KMS-11 (cell line): Measurements from ENCODE around the gene TNFSF4.

Source experiments
- H2AFZ ChIP-seq: fragments of 200-600 bp; sonication (generic); 2 replicates; pipeline ENCODE4 v1.6.1; 2016; ENCODE audit warnings: antibody characterized with exemption, mixed run types, low read depth
- H3K27ac ChIP-seq: fragments of 200-600 bp; sonication (generic); 2 replicates; pipeline ENCODE4 v1.6.1; 2016; ENCODE audit warnings: mild to moderate bottlenecking, mixed run types
- H3K27me3 ChIP-seq: fragments of 200-600 bp; sonication (generic); 2 replicates; pipeline ENCODE4 v1.6.1; 2017; ENCODE audit warnings: mild to moderate bottlenecking, low read depth, mixed run types, moderate library complexity; ENCODE audit not compliant: insufficient read depth
- H3K36me3 ChIP-seq: fragments of 200-600 bp; sonication (generic); 2 replicates; pipeline ENCODE4 v1.6.1; 2017; ENCODE audit warnings: mild to moderate bottlenecking, mixed run types; ENCODE audit not compliant: insufficient read depth
- H3K4me1 ChIP-seq: fragments of 200-600 bp; sonication (generic); 2 replicates; pipeline ENCODE4 v1.6.1; 2016; ENCODE audit warnings: mild to moderate bottlenecking, low read depth, mixed run types; ENCODE audit not compliant: poor library complexity, severe bottlenecking
- H3K4me2 ChIP-seq: fragments of 200-600 bp; sonication (generic); 2 replicates; pipeline ENCODE4 v1.7.0; 2016; ENCODE audit warnings: mild to moderate bottlenecking, mixed run types
- H3K4me3 ChIP-seq: fragments of 200-600 bp; sonication (generic); IDR thresholded peaks from 2 replicates; pipeline ENCODE4 v1.6.1; 2017; ENCODE audit warnings: low read depth, low read length, mixed read lengths; ENCODE audit not compliant: insufficient read depth
- H3K79me2 ChIP-seq: fragments of 200-600 bp; sonication (generic); 2 replicates; pipeline ENCODE4 v1.6.1; 2016; ENCODE audit warnings: low read depth, mixed run types; ENCODE audit not compliant: insufficient read depth
- H3K9ac ChIP-seq: fragments of 200-600 bp; sonication (generic); 2 replicates; pipeline ENCODE4 v1.6.1; 2016; ENCODE audit warnings: mild to moderate bottlenecking, mixed run types
- H4K20me1 ChIP-seq: fragments of 200-600 bp; sonication (generic); 2 replicates; pipeline ENCODE4 v1.6.1; 2016; ENCODE audit warnings: mild to moderate bottlenecking, mixed run types; ENCODE audit not compliant: insufficient read depth
- TF ChIP-seq, protein P1 (sequence below): fragments of 200-600 bp; sonication (generic); conservative IDR thresholded peaks from 2 replicates; pipeline ENCODE4 v1.6.1; 2017; ENCODE audit warnings: low read depth, mild to moderate bottlenecking, antibody characterized with exemption, low read length, moderate library complexity, mixed read lengths

Gene TNFSF4

DNA sequence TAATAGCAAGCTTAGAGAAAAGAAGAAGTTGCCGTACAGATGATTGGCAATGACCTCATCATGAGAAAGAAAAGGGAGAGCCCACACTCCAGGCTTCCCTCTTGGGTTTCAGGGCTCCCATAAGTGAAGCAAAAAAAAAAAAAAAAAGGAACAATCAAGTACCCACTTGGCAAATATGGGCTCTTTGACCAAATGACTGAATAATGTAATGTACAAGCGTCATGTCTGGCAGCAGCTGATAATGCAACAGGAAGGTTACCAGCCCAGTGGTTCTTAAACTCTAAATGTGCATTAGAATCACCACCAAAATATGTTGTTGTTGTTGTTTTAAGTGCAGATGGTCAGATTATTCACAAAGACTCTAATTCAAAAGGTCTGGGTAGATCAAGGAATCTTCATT is 13.5 kb downstream of the TNFSF4 start:
- Histone ChIP-seq H3K36me3 (no peaks in the 10 kb centered on the region), H3K4me1 (peaks cover 35% of the 10 kb centered on the region), H4K20me1 (no peaks in the 10 kb centered on the region), H3K4me3 (no peak overlapping the region), H3K27me3 (no peaks in the 10 kb centered on the region), H3K9ac (no peak overlapping the region), H3K27ac (no peak overlapping the region), H3K4me2 (no peak overlapping the region), H3K79me2 (no peaks in the 10 kb centered on the region), H2AFZ (no peak overlapping the region)
- TF ChIP-seq, protein P1, sequence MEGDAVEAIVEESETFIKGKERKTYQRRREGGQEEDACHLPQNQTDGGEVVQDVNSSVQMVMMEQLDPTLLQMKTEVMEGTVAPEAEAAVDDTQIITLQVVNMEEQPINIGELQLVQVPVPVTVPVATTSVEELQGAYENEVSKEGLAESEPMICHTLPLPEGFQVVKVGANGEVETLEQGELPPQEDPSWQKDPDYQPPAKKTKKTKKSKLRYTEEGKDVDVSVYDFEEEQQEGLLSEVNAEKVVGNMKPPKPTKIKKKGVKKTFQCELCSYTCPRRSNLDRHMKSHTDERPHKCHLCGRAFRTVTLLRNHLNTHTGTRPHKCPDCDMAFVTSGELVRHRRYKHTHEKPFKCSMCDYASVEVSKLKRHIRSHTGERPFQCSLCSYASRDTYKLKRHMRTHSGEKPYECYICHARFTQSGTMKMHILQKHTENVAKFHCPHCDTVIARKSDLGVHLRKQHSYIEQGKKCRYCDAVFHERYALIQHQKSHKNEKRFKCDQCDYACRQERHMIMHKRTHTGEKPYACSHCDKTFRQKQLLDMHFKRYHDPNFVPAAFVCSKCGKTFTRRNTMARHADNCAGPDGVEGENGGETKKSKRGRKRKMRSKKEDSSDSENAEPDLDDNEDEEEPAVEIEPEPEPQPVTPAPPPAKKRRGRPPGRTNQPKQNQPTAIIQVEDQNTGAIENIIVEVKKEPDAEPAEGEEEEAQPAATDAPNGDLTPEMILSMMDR: no peak

DNA sequence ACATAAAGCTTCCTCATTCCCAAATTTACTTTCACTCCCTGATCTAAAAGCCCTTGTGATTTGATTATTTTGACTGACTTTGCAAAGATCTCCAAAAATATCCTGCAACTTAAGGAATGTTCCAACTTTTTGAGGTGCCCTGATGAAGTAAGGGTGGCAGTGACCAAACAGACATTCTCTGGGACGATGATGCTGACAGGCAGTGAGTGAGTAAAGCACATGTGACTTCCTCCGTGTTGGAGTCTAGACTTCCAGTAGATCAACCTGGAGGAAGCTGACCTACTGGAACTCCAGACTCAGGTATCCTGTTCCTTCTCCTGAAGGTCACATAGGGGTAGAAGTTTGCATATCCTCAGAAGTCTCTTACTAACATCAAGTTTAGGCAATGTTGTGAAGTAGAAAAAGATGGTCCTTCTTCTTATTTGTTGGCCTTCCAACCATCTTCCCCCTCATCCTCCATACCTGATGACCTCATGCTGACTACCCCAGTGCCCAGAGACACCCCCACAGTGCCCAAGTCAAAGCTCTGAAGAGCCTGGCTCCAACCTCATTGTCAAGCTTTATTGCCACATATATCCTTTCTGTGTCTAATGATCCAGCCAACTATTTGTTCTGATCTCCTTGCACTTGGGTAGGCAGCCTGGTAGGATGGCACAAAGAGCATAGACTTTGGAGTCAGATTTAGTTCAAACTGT is 16.0 kb downstream of the TNFSF4 start:
- Histone ChIP-seq H3K36me3 (no peaks in the 10 kb centered on the region), H3K79me2 (no peaks in the 10 kb centered on the region), H2AFZ (peak overlapping the region; percentile 74), H4K20me1 (no peaks in the 10 kb centered on the region), H3K27me3 (no peaks in the 10 kb centered on the region), H3K4me2 (peak overlapping the region; percentile 62), H3K4me1 (peaks cover 33% of the 10 kb centered on the region), H3K9ac (peak overlapping the region; percentile 43; the same call in 1 of the 2 replicates), H3K27ac (peak overlapping the region; percentile 61), H3K4me3 (no peak overlapping the region)
- TF ChIP-seq, protein P1: no peak

DNA sequence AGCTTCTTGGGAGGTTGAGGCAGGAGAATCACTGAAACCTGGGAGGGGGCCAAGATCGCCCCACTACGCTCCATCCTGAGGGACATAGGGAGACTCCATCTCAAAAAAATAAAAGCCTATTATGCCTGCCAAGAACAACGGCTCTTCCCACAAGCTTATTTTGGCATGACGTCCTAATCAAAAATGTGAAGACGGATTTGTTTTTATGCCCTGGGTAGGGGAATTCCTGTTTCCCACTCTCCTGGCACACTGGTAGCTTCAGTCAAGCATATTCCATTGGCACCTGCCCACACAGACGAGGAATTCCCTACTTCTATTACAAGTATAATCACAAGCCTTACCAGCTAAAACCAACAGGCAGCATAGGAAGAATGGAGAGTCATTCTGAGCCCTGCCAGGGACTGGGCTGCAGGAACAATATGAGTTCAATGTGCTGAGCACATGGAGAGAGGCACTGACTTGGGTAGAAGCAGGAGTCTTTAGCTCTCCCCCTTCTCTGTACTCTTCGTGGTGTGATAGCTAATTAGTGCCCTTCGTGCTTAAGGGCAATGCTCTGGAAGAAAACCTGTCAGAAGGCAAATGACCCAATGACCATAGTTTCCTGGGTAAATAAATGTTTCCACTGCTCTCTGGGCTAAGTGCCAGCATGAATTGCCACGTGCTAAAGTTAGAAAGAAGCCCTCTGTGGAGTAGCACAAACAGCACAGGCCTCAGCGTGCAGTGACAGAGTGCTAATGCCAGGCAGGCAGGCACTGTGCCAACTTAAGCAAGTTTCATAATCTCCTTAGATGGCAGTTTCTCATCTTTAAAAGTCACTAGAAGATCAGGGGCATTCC is 16.8 kb downstream of the TNFSF4 start:
- H3K27ac ChIP-seq: peak overlapping the region; percentile 61
- H3K4me3 ChIP-seq: no peak overlapping the region
- H3K27me3 ChIP-seq: no peaks in the 10 kb centered on the region
- peak overlapping the region; percentile 62 for H3K4me2 ChIP-seq
- TF ChIP-seq, protein P1: no peak
- H3K4me1 ChIP-seq: peaks cover 24% of the 10 kb centered on the region
- H2AFZ ChIP-seq: peak overlapping the region; percentile 74
- no peaks in the 10 kb centered on the region for H4K20me1 ChIP-seq
- peak overlapping the region; percentile 43; the same call in 1 of the 2 replicates for H3K9ac ChIP-seq
- no peaks in the 10 kb centered on the region for H3K36me3 ChIP-seq
- H3K79me2 ChIP-seq: no peaks in the 10 kb centered on the region

DNA sequence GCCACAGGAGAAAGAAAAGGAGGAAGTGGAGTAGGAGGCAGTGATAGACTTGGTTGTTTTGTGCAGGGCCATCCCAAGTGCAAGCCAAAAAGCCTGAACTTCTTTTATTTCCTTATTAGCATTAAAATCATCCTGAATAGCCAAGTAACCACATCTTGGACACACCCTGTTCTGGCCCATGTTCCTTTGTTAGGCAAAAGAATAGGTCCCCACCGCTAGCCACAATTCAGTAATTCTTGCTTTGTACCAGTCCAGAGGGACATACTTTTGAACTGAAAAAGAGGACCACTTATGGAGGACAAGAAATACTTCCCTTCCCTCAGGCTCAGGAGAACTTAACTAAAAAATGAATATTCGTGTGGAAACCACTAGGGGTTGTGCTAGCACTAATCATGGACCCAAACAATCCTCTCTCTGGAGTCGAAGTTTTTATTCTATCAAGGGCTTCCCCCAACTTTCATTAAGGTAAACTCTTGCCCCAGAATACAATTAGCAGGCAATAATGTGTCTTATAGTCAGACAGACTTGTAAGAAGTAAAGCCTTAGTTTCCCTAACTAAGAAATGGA is 19.4 kb downstream of the TNFSF4 start:
- H3K9ac ChIP-seq: no peak overlapping the region
- TF ChIP-seq, protein P1: no peak
- H3K4me1 ChIP-seq: peaks cover 19% of the 10 kb centered on the region
- H4K20me1 ChIP-seq: no peaks in the 10 kb centered on the region
- H3K4me2 ChIP-seq: no peak overlapping the region
- H3K27me3 ChIP-seq: no peaks in the 10 kb centered on the region
- no peak overlapping the region for H3K4me3 ChIP-seq
- H3K79me2 ChIP-seq: no peaks in the 10 kb centered on the region
- H2AFZ ChIP-seq: no peak overlapping the region
- H3K36me3 ChIP-seq: no peaks in the 10 kb centered on the region
- H3K27ac ChIP-seq: no peak overlapping the region
